Activated naive CD4-positive, alpha-beta T cell treated with Interleukin-2 at 50 U/mL for 16 hours (primary cell): ENCODE measurements around the gene PLCD4.

Source experiments
- DNase-seq: peaks from one replicate; pipeline ENCODE4 v3.0.0-alpha.2; 2020

Gene PLCD4

DNA sequence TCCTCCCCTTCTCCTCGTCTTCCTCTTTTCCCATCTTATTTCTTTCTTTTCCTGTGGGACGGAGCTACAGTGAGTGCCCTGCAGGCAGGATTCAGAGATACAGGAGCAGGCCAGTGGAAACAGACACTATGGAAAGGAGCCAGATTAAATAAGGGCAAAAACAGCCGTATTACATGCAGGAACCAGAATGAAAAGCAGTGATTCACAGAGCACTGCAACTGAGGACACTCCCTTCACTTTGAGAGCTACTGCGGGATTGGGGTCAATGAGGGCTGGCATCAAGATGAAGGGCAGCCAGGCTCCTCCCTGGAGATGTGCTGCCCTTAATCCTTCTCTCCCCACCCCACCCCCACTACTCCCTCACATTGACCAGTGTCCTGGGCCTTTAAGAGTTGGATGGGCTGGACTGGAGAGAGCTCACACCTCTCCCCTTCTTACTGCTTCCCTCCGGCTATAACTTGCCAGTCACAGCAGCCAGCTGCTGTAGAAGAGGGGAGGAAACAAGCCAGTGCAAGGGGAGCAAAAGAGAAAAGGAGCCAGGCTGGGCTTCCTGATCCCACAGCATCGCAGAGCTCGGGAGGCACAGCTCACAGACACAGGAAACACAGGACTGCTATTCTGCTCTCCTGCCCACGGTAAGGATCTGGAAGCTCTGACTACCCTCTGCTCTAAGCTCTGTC lies at the start of gene PLCD4:
Gene PLCD4, plus strand, starts transcription at position 464 of the 680 bp plus-strand sequence. CDS start 7,841 bp downstream, outside the sequence.
- DNase-seq, result no peak

DNA sequence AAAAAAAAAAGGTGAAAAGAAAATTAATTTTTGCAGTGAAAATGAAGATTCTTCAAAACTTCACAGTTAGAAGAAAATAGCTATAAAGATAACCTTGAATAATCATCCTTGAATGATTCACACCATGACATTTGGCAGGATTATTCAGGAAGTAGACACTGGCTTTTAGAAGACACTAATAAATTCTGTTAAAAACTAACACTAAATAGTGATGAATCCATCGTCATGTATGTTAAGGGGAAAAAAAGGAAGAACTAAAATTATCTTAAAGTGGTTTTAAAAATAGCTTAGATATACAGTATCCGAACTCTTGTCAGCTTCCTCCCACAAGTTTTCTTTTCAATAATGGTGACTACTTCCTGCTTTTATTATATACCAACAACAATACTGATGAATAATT lies 49.8 kb upstream of the PLCD4 start:
- no peak for DNase-seq

DNA sequence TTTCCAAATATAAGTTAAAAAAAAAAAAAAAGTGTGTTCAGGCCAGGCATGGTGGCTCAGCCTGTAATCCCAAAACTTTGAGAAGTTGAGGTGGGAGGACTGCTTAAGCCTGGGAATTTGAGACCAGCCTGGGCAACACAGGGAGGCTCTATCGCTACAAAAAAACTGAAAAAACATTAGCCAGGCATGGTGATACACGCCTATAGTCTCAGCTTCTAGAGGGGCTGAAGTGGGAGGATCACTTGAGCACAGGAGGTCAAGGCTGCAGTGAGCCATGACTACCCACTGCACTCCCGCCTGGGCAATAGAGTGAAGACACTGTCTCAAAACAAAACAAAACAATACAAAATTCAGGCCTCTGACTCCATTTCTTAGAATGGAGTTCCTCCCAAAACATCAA lies 48.7 kb upstream of the PLCD4 start:
- no peak for DNase-seq

DNA sequence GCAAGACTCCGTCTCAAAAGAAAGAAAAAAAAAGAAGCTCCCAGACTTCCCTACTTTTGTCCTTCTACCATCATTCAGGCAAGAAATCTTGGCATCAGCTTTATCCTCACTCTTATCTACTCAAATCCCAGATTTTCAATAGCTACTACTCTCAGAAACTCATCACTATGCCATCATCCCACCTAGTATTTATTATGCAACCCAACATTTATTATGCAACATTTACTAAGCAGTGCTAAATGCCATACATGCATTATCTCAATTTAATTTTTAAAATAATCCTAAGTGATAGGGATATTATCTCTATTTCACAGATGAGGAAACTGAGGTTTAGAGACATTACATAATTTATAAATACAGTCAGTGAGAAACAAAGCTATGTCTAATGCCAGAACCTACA lies 43.6 kb upstream of the PLCD4 start:
- DNase-seq, result no peak

DNA sequence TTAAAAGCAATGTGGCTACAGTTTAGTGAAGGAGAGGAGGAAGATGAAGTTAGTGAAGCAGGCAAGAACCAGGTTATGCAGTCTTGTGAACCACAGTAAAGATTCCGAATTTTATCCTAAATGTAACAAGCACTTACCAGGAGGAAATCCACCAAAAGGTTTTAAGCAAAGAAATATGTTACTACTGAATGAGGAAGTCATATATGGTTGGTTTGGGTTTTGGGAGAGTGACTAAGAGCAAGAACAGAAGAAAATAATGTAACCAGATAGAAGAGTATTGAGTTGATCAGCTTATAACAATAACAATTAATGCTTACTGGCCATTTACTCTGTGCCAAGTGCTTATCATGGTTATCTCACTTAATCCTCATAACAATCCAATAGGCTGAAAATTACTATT lies 41.4 kb upstream of the PLCD4 start:
- no peak for DNase-seq

DNA sequence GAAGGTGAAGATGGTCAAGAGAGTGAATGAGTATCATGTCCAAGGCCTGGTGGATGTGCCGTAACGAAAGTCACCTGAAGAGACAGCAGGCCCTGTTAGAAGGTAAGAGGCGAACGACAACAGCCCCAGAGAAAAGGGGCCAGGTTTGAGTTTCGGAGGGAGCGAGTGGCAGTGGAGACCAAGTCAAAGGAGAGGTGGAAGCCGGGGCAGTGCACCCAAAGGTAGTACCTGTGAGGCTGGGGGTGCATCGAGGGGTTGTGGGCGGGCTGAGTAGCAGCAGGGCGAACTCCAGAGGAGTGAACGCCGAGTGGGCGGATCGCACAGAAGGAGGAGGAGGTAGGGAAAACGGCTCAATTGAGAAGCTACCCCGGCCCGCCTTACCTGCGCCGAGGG lies 39.9 kb upstream of the PLCD4 start:
- DNase-seq, result no peak

DNA sequence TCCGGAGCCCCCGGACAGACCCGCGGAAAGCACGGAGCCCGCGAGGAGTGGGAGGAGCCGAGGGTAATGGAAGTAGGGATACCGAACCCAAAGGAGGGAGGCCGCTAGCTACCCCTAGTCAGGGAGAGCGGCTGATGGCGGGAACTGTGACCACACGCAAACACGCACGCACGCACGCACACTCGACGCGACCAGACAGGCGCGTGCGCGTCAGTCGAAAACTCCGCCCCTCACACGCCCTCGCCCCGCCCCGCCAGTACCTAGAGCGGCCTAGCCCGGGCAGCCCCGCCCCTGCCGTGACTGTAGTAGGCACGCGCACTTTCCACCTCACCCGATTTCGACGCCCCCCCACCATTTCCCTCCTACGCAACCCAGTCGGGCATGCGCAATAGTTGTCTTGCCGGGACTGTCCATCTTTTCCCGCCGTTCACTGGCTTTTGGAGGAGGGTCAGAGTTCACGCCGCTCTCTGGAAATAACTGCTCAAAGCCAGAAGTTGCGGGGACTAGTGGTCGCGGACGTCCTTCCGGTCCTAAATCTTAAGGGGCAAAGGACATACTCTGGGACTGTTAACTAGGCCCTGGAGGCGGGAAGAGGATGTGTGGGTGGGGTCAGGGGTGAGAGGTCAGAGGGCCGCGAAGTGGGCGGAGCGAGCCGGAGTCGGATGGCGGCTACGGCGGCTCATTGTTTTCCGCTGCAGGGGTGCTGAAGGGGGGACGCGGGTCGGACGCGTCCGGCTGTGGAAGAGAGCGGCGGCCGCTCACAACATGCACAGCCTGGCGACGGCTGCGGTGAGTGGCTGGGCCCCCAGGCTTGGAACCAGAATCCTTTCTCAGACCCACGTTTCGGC lies 39.3 kb upstream of the PLCD4 start, which contains the start of the genes CNOT9 and USP37:
Gene CNOT9, plus strand, starts transcription at position 650 of the 848 bp plus-strand sequence. Its CDS starts 116 bp downstream, at position 766.
Gene USP37, minus strand, starts transcription at position 162 of the 848 bp plus-strand sequence. CDS start 9,698 bp downstream, outside the sequence.
- peak; percentile 100 for DNase-seq

DNA sequence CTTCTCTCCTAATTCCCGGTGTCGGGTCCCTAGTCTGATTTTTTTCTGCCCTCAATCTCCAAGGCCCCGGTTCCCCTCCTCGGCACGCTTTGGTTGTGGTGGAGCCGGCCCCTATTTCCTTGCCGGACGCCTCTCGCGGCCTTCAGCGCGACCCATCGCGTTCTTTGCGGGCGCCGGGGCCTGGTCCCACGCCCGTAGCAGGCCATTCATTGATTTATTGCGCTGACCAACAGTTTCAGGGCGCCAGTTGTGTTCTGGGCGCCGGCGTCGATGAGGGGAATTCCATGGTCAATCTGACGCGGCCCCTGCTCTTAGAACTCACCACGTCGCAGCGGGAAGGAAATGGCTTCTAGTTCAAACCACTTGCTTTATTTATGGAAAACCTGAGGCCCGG lies 38.7 kb upstream of the PLCD4 start:
- peak; percentile 66 for DNase-seq

DNA sequence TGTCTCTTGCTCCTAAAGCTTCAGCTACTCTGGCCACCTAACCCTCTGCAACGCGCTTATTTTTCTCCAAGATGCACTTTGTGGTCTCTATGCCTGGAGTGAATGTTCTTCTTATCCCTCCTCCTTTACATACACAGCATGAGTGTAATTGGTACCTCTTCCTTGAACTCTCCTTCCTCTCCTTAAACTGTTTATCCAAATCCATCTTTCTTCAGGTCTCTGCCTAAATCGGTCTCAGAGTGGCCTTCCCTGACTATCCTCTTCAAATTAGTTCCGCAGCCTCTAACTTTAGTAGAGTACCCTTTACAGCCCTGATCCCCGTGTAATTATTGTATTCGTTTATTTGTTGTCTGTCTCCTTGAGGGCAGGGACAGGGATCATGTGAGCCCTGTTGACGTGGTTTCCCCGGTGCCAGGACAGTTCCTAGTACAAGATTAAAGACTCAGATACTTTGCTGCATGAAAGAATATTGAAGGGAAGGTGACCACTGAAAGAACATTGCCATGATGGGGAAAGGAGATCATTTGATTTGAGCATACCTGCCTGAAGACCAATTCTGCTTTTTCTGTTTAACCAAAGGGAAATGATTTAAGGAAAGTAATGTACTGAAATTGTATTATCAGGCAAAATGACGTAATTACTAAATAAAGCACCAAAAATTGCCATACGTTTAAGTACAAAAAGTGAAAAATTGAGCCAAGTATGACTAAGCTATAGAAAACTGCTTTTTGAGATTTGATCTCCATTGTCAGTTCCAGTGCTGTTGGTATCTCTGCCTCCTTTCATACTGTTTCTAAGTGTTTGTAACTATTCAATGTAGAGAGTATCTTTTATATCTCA lies 37.8 kb upstream of the PLCD4 start:
- no peak for DNase-seq

DNA sequence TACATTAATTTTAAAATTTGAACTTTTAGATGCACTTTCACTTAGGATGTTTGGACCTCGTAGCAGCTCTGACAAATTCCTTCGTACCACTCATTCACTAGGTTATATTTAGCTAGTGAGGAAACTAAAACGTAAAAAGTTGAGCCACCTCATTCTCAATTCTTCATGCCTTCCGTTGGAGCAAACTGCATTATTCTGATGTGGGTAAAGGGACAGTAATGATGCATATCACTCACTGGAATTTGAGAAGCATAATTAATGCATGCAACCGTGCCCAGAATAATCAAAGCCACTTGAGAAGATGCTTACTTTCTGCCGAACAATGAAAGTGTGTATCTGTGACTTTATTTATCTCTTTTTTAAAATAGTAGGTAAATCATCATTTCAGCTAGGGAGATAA lies 36.8 kb upstream of the PLCD4 start:
- DNase-seq, result no peak

DNA sequence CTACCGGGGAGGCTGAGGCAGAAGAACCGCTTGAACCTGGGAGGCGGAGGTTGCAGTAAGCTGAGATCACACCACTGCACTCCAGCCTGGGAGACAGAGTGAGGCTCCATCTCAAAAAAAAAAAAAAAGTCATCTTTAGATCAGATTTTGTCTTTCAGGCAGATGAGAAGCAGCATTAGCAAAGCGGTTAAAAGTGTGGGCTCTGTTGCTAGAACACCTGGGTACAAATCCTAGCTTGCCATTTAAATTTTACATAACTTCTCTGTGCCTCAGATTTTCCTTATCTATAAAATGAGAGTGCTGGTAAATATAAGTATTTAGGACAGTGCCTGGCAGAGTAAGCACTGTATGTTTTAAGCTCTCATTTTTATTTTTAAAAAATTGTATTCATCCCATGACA lies 30.8 kb upstream of the PLCD4 start:
- DNase-seq, result no peak

DNA sequence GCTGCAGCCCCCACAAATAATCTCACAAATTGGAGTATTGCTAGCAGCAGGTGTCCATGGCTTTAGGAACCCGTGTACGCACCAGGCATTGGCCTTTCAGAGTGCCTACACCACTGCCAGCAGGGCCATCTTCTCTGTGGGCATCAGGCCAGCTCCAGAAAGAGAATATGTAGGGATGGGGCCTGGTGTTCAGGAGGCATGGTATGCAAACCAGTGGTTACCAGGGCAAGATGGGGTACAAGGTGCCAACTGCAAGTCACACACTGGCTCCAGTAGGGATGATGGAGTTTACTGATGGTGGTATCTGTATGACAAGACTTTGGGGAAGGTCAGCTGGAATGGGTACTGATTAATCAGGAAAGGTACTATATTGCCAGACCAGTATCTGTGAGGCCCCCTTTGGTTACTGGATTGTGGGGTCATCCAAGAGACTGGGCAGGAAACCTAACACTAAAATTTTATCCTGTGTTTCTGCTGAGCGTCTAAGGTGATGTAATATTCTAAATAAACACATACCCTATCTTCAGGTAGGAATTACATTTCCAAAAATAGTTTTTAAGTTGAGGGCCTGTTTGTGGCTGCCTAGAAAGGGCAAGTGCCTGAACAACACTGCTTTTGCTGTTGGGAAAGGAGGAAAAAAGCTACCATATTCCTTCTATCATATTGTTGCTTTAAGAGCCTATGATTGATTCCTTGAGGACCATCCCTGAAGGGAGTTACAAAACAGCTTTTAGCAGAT lies 30.0 kb upstream of the PLCD4 start:
- no peak for DNase-seq

DNA sequence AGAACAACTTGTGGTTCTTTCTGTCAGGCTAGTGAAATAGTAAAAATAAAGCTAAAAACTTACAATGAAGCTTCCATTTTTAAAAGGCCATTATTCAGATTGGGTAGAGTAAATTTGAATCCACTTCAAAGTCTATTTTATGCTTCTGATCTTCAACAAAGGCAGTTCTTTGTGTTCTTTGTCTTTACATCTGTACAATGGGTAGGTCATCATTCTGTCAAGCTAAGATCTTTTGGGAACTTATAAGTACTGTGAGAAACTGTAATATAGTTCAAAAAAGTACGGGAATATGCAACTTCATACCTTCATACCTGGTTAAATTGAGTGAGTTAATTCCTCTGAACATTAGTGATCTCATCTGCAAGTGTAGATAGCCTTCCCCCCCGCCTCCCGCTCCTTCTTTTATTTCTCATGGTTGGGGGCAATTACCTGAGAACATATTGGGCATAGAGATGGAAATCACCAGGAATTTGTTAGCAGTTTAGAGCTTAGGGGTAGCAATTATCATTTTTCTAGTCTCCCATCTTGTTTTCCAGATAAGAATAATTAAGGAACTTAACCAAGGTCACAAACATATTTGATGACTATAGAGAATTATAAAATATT lies 29.3 kb upstream of the PLCD4 start:
- DNase-seq, result no peak

DNA sequence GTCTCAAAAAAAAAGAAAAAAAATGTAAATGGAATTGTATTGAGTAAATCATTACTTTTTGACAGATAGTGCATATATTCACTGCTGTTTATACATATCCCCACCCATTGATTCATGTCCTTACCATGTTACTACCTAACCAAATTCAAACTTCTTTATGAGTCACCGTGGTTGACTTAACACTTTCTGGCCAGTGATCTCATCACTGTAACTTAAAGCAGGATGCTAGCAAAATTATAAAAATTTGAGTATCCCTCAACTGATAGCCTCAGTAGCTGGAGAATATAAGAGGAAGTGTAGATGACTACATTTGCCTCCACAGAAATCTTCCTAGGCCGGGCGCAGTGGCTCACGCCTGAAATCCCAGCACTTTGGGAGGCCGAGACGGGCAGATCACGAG lies 25.6 kb upstream of the PLCD4 start:
- no peak for DNase-seq

DNA sequence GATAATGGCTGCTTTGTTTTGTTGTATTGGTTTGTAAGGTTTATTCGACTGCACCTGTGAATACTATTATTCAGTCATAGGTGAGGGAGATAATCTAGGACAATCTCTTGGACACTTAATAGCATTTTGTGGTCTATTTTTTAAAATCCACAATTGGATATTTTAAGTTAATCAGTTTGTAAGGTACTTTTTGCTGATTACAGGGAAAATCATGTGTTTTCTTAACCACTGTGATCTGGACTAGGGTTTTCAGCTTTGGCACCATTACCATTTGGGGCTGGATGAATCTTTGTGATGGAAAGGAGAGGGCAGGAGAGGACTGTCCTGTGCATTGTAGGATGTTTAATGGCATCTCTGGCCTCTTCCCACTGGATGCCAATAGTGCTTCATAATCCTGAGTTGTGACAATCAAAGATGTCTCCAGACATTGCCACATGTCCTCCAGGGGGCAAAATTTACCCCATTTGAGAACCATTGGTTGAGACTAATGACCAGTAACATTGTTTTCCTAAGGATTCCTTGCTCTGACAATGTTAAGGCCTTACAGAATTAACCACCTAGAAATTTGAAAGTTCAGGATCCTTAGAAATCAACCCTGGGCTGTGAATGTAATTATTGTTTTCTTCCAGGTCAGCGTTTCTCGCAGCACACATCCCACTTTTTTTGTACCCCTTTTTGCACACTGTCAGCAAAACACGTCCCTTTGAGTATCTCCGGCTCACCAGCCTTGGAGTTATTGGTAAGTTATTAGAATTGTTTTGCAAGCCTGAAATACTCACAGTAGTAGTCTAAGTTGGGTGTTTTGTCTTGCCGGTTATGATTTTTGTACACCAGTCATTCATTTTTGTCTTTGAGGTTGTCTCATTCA lies 23.5 kb upstream of the PLCD4 start:
- DNase-seq, result no peak

DNA sequence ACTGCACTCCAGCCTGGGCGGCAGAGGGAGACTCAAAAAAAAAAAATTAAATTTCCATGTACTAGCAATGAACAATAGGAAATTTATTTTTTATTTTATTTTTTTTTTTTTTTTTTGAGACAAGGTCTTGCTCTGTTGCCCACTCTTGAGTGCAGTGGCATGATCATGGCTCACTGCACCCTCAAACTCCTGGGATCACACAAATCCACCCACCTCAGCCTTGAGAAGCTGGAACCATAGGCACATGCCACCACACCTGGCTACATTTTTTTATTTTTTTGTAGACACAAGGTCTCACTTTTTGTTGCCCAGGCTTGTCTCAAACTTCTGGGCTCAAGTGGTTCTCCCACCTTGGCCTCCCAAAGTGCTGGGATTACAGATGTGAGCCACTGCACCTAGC lies 22.2 kb upstream of the PLCD4 start:
- DNase-seq, result no peak

DNA sequence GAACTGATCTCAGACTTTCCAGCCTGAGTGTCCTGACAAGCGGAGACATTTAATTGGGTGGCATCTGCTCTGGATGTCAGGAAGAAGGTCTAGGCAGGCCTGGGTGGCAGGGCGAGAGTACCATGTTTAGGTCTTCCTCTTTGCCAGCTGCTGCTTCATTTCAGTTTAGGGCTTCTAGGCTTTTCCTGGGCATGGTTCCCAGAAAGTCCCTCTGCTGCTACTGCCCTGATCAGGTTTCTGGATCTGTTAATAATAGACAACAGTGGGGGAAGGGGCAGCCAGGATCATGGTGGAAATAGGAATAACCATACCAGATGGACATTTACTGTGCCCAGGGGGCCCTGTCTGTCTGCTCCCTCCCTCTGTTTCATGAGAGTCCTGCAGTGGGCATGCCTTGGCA lies 2.3 kb upstream of the PLCD4 start:
- DNase-seq, result no peak

DNA sequence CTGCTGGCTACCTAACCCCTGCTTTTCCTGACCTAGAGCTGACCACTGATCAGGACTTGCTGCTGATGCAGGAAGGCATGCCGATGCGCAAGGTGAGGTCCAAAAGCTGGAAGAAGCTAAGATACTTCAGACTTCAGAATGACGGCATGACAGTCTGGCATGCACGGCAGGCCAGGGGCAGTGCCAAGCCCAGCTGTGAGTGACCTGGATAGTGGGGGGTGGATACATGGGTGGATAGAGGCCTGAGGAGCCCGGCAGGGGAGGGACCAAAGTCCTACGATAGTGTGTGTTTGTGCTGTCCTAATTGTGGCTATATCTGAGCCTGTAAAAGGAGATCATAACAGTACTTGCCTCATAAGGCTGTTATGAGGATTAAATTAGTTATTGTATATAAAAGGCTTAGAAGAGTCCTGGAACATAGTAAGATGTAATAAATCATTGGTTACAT lies 8.2 kb downstream of the PLCD4 start:
- DNase-seq, result no peak

DNA sequence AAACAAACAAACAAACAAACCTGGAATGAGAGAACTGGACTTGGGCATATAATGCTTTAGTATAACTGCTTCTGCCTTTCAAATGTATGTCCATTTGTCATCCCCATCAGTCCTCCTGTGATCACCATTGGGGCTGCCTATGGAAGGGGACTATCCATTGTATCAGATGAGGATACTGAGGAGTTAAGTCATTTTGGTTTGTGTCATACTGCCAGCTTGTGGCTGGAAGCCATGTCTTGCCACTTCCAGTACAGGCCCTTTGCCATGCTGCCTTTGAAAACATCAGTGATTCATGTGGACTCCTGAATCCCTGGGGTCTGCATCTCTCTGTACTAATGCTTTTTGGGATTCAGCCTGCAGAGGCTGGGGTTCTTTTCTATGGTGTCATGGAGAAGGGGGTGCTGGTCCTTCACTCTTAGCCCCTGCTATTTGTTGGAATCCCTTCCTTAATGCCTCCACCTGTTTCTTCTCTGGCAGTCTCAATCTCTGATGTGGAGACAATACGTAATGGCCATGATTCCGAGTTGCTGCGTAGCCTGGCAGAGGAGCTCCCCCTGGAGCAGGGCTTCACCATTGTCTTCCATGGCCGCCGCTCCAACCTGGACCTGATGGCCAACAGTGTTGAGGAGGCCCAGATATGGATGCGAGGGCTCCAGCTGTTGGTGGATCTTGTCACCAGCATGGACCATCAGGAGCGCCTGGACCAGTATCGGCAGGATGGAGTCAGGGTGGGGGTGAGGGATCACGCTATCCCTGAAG lies 10.6 kb downstream of the PLCD4 start:
- DNase-seq, result no peak

DNA sequence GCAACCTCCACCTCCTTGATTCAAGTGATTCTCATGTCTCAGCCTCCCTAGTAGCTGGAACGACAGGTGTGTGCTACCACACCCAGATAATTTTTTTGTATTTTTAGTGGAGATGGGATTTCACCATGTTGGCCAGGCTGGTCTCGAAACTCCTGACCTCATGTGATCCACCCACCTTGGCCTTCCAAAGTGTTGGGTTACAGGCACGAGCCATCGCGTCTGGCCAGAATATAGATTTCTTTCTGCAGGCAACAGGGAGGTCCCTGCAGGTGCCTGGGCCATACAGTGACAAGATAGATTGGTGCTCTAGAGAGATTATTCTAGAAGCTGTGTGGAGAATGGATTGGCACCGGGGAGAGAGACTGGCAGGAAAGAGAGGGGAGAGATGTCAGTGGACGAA lies 13.3 kb downstream of the PLCD4 start:
- no peak for DNase-seq
